ENCODE measurements around the gene FAP. TPM values are rescaled to one million over a fixed set of nuclear protein-coding genes. Genes with fewer than 3 reads are reported as not detected.
A peak's percentile ranks its signal among the peaks of the same experiment; 100 is the strongest.

The FAP gene
- total RNA-seq, 1 donor, result 207 TPM

DNA sequence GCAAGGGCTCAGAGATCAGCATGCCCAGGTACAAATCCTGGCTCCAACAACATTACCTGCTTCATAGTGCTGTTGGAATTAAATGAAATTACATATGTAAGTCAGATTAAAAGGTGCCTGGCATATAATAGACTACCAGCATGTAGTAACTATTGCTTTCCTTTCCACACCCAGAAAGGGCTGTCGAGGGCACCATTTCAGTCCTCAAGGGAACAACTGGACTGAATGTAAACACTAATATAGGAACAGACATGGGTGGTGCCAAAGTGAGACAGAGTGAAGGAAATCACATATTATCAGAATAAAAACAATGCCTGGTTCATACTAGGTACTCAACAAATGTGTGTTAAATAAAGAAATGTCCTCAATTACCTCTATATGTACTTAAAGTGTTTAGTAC lies 43.3 kb downstream of the FAP start:
- no peak overlapping the region for H3K4me3 ChIP-seq (ENCODE audit: low read depth, low read length)
- no peak for DNase-seq (ENCODE audit: low read depth)
- TF ChIP-seq, protein P1, sequence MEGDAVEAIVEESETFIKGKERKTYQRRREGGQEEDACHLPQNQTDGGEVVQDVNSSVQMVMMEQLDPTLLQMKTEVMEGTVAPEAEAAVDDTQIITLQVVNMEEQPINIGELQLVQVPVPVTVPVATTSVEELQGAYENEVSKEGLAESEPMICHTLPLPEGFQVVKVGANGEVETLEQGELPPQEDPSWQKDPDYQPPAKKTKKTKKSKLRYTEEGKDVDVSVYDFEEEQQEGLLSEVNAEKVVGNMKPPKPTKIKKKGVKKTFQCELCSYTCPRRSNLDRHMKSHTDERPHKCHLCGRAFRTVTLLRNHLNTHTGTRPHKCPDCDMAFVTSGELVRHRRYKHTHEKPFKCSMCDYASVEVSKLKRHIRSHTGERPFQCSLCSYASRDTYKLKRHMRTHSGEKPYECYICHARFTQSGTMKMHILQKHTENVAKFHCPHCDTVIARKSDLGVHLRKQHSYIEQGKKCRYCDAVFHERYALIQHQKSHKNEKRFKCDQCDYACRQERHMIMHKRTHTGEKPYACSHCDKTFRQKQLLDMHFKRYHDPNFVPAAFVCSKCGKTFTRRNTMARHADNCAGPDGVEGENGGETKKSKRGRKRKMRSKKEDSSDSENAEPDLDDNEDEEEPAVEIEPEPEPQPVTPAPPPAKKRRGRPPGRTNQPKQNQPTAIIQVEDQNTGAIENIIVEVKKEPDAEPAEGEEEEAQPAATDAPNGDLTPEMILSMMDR (IDR thresholded peaks at IDR 0.05; ENCODE audit: insufficient read depth, low read depth, low read length), result no peak

DNA sequence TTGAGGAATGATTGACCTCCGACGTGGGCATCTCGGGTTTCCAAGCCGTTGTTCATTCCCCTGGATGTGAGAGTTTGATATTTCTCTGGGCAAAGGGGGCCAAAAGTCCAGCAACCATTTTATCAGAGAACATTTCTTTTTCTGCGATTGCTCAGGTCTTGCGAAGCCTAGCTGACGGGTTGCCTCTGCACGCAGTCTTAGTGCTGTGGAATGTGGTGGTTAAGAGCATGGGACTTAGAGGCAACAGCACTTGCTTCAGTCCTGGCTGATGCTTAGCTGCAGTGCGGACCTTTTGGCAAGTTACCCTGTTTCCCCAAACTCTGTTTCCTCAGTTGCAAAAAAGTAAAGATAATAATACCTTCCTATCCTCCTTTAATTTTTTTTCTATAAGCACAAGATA lies 45.0 kb downstream of the FAP start:
- H3K4me3 ChIP-seq (ENCODE audit: low read depth, low read length), result no peak overlapping the region
- TF ChIP-seq, protein P1 (IDR thresholded peaks at IDR 0.05; ENCODE audit: insufficient read depth, low read depth, low read length), result no peak
- DNase-seq (ENCODE audit: low read depth), result peak; percentile 30

DNA sequence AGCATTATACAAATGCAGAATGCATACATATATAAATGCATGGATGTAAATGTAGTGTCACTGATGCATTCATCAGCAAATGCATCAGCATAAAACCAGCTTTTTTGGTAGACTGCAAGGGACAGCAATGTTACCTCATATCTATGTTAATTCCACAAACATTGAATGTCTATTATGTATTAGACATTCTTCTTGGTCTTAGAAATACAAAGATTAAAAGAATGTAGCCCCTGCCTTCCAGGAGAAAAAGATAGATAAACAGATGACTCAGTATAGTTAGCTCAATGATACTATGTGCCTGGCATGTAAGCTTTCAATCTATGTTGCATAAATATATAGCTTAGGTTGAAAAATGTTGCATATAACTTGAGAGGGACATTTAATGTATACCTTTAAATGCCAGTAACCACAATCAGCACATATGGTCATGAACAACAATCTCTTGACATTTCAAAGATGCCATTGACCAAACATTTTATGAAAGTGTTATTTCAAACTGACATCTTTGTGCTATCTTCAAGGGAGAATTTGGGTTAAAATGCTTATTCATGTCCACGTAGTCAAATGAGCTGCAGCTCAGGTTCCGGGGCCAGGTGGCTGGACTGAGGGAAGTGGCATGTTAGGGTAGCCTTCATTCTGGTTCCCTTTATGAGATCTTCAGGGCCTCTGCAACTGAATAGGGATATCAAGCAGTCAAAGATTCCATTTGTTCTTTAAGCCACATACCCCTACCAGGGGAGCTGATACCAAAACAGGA lies 46.0 kb downstream of the FAP start:
- peak; percentile 41 for DNase-seq (ENCODE audit: low read depth)
- no peak overlapping the region for H3K4me3 ChIP-seq (ENCODE audit: low read depth, low read length)
- TF ChIP-seq, protein P1 (IDR thresholded peaks at IDR 0.05; ENCODE audit: insufficient read depth, low read depth, low read length), result no peak

DNA sequence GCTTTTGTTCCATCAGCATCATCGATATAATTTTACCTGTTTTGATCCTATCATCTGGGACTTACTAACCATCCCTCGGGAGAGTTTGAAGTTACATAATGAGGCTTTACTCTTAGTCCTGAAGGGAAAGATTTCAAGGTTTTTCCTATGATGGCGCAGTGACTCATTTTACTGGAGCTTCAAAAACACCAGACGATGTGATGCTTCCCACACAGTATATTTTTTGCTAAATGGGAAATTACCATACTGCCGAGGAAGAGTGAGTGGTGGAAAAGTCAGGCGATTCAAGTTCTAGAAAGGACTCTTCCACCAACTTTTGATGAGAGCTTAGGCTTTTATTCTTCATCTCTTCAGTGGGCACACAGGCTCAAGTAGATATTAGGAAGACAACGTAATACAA lies 46.6 kb downstream of the FAP start:
- TF ChIP-seq, protein P1 (IDR thresholded peaks at IDR 0.05; ENCODE audit: insufficient read depth, low read depth, low read length), result no peak
- no peak overlapping the region for H3K4me3 ChIP-seq (ENCODE audit: low read depth, low read length)
- DNase-seq (ENCODE audit: low read depth), result no peak

DNA sequence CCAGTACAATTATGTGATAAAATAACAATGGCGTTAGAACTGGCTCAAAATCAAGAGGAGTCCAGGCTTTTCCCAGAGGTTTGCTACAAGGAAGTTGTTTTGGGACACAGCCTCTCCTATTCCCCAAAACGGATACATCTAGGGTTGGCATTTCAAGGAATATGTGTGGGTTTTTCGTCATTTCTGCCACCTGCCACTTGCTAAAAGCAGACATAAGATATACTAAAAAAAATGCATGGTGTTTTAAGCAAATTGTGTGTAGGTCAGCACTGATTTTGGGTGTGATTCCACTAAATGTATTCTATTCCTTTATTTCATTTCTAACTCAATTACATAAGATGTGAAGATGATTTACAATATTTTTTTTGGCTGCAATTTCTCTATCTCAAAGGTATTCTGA lies 54.8 kb downstream of the FAP start:
- TF ChIP-seq, protein P1 (IDR thresholded peaks at IDR 0.05; ENCODE audit: insufficient read depth, low read depth, low read length), result no peak
- no peak overlapping the region for H3K4me3 ChIP-seq (ENCODE audit: low read depth, low read length)
- no peak for DNase-seq (ENCODE audit: low read depth)

DNA sequence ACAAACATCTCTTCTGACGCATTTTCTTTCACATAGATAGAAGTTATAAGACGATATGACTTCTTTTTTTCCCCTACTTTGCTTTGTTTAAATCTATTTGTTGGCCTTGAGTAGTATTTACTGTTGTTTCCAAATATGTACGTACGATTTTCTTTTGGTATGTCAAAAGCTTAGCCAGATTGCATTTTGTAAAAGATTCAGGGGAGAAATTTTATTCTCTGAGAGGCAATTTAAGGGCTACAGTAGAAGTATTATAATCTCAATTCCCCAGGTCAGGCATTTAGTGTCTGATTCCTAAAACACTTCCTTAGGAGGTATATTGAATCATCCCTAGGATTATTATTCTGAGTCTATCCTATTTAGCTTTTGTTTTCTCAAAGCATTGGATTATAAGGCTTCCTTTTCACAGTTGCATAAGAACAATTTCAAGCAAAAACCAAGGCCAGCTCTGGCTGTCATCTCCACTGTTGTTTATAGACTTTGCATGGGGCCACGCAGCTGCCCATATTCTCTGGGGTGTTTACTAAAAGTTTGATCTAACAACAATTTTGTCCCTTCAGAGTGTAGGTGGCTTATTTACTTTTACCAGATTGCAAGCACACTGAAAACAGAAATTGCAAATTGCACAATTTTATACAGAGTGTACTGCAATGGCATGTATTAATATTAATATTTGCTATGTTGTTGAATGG lies 57.6 kb downstream of the FAP start:
- no peak for DNase-seq (ENCODE audit: low read depth)
- no peak overlapping the region for H3K4me3 ChIP-seq (ENCODE audit: low read depth, low read length)
- TF ChIP-seq, protein P1 (IDR thresholded peaks at IDR 0.05; ENCODE audit: insufficient read depth, low read depth, low read length), result no peak
